ENCODE measurements around the gene TGM1. TPM values are rescaled to one million over a fixed set of nuclear protein-coding genes. Genes with fewer than 3 reads are reported as not detected.

TGM1 gene
- total RNA-seq, 1 donor from 2014 or later, result 0.63 TPM

- DNase-seq (ENCODE audit: low read depth), result no peak
- TF ChIP-seq CTCF (conservative IDR thresholded peaks at IDR 0.05; ENCODE audit: low read depth, low read length), result no peak
- H3K4me3 ChIP-seq (ENCODE audit: low read depth, low read length), result no peak overlapping the region
These were observed 3.5 kb downstream of the TGM1 start for GRCh38 chr14:24259282-24260025.

- no peak for TF ChIP-seq CTCF (conservative IDR thresholded peaks at IDR 0.05; ENCODE audit: low read depth, low read length)
- no peak for DNase-seq (ENCODE audit: low read depth)
- no peak overlapping the region for H3K4me3 ChIP-seq (ENCODE audit: low read depth, low read length)
These were observed 4.3 kb downstream of the TGM1 start for GRCh38 chr14:24258548-24259265.

GRCh38 chr14:24258119-24258518 is 4.9 kb downstream of the TGM1 start:
- no peak overlapping the region for H3K4me3 ChIP-seq (ENCODE audit: low read depth, low read length)
- DNase-seq (ENCODE audit: low read depth), result no peak
- no peak for TF ChIP-seq CTCF (conservative IDR thresholded peaks at IDR 0.05; ENCODE audit: low read depth, low read length)

GRCh38 chr14:24256960-24257359 is 6.0 kb downstream of the TGM1 start:
- no peak overlapping the region for H3K4me3 ChIP-seq (ENCODE audit: low read depth, low read length)
- no peak for TF ChIP-seq CTCF (conservative IDR thresholded peaks at IDR 0.05; ENCODE audit: low read depth, low read length)
- no peak for DNase-seq (ENCODE audit: low read depth)

- no peak overlapping the region for H3K4me3 ChIP-seq (ENCODE audit: low read depth, low read length)
- DNase-seq (ENCODE audit: low read depth), result no peak
- no peak for TF ChIP-seq CTCF (conservative IDR thresholded peaks at IDR 0.05; ENCODE audit: low read depth, low read length)
These were observed 6.9 kb downstream of the TGM1 start for GRCh38 chr14:24255931-24256711.

GRCh38 chr14:24255438-24255837 is 7.5 kb downstream of the TGM1 start:
- DNase-seq (ENCODE audit: low read depth), result no peak
- no peak for TF ChIP-seq CTCF (conservative IDR thresholded peaks at IDR 0.05; ENCODE audit: low read depth, low read length)
- H3K4me3 ChIP-seq (ENCODE audit: low read depth, low read length), result no peak overlapping the region
